DND-41 (cell line): ENCODE measurements around the gene FRAT2.

Experiments
- ATAC-seq: fragments of 200-7000 bp; cut with Tn5 transposase; 3 replicates; pipeline ENCODE4 v1.9.1; 2021; ENCODE audit warnings: low read depth; ENCODE audit not compliant: insufficient read depth
- DNase-seq: peaks from one replicate; pipeline ENCODE4 v3.0.0-alpha.2; 2020
- H2AFZ ChIP-seq: 2 replicates; pipeline ENCODE4 v1.6.0; 2012; ENCODE audit warnings: low read depth, low read length
- H3K27ac ChIP-seq: 2 replicates; pipeline ENCODE4 v1.5.1; 2012; ENCODE audit warnings: low read length, inconsistent platforms
- H3K27me3 ChIP-seq: fragments of 200-600 bp; sonication (generic); 2 replicates; pipeline ENCODE4 v1.6.0; 2012; ENCODE audit warnings: low read length, mild to moderate bottlenecking, inconsistent platforms; ENCODE audit not compliant: insufficient read depth, poor library complexity
- H3K36me3 ChIP-seq: 2 replicates; pipeline ENCODE4 v1.5.1; 2012; ENCODE audit warnings: low read length, inconsistent platforms; ENCODE audit not compliant: insufficient read depth
- H3K4me1 ChIP-seq: 2 replicates; pipeline ENCODE4 v1.5.1; 2012; ENCODE audit warnings: mild to moderate bottlenecking, low read length; ENCODE audit not compliant: insufficient read depth
- H3K4me2 ChIP-seq: 2 replicates; pipeline ENCODE4 v1.6.0; 2012; ENCODE audit warnings: mild to moderate bottlenecking, moderate library complexity, low read length, inconsistent platforms; ENCODE audit not compliant: insufficient read depth
- H3K4me3 ChIP-seq, 2 experiments: fragments of 200-600 bp in 1 of 2; shearing (Covaris generic) in 1 of 2; 2 replicates each; pipeline ENCODE4 v1.5.1; 2012 to 2016; ENCODE audit warnings: inconsistent platforms in 2 of 2, low read length in 2 of 2, mild to moderate bottlenecking in 2 of 2, low read depth in 1 of 2, moderate library complexity in 1 of 2
- H3K79me2 ChIP-seq: 2 replicates; pipeline ENCODE4 v1.6.0; 2012; ENCODE audit warnings: low read length, inconsistent platforms; ENCODE audit not compliant: insufficient read depth
- H3K9ac ChIP-seq: 2 replicates; pipeline ENCODE4 v1.6.0; 2012; ENCODE audit warnings: low read depth, mild to moderate bottlenecking, inconsistent platforms, low read length, moderate library complexity
- H3K9me3 ChIP-seq: 2 replicates; pipeline ENCODE4 v1.5.1; 2012; ENCODE audit warnings: low read length, moderate library complexity, mild to moderate bottlenecking, inconsistent platforms; ENCODE audit not compliant: insufficient read depth, severe bottlenecking
- H4K20me1 ChIP-seq: 2 replicates; pipeline ENCODE4 v1.6.0; 2012; ENCODE audit warnings: low read length; ENCODE audit not compliant: insufficient read depth
- EZH2 ChIP-seq: IDR thresholded peaks from 3 replicates; pipeline ENCODE4 v1.6.1; 2012; ENCODE audit warnings: borderline replicate concordance, low read depth, mild to moderate bottlenecking, moderate library complexity, low read length, inconsistent platforms; ENCODE audit not compliant: severe bottlenecking
- TF ChIP-seq, protein P1 (sequence below): IDR thresholded peaks from 2 replicates; pipeline ENCODE4 v1.5.1; 2012; ENCODE audit warnings: borderline replicate concordance, low read length, moderate library complexity, mild to moderate bottlenecking; ENCODE audit not compliant: poor library complexity, severe bottlenecking; ENCODE audit errors: extremely low read depth

The FRAT2 gene

DNA sequence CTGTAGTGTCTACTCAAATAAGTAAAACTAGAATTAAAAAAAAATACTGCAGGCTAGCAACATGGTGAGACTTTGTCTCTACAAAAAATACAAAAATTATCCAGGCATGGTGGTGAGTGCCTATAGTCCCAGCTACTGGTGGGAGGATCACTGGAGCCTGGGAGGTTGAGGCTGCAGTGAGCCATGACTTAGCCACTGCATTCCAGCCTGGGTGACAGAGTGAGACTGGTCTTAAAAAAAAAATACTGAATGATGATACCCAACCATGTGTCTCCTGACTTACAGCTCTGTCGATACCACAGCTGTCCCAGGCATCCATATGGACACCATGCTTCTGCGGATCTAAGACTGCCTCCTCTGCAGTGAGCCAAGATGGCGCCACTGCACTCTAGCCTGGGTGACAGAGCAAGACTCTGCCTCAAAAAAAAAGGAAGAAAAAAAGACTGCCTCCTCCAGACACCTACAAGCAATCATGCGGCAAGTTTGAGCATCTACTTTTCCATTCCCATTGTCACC, 23.4 kb downstream of the FRAT2 start:
- H4K20me1 ChIP-seq = no peaks in the 10 kb centered on the region
- H3K36me3 ChIP-seq = no peaks in the 10 kb centered on the region
- H3K9ac ChIP-seq = no peak overlapping the region
- no peak for TF ChIP-seq EZH2
- TF ChIP-seq, protein P1, sequence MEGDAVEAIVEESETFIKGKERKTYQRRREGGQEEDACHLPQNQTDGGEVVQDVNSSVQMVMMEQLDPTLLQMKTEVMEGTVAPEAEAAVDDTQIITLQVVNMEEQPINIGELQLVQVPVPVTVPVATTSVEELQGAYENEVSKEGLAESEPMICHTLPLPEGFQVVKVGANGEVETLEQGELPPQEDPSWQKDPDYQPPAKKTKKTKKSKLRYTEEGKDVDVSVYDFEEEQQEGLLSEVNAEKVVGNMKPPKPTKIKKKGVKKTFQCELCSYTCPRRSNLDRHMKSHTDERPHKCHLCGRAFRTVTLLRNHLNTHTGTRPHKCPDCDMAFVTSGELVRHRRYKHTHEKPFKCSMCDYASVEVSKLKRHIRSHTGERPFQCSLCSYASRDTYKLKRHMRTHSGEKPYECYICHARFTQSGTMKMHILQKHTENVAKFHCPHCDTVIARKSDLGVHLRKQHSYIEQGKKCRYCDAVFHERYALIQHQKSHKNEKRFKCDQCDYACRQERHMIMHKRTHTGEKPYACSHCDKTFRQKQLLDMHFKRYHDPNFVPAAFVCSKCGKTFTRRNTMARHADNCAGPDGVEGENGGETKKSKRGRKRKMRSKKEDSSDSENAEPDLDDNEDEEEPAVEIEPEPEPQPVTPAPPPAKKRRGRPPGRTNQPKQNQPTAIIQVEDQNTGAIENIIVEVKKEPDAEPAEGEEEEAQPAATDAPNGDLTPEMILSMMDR = no peak
- no peak overlapping the region for H3K4me3 ChIP-seq
- DNase-seq (no peak), ATAC-seq (no peak)
- no peak overlapping the region for H2AFZ ChIP-seq
- no peaks in the 10 kb centered on the region for H3K4me1 ChIP-seq
- peaks cover 3% of the 10 kb centered on the region for H3K27me3 ChIP-seq
- H3K9me3 ChIP-seq = no peaks in the 10 kb centered on the region
- no peaks in the 10 kb centered on the region for H3K79me2 ChIP-seq
- H3K27ac ChIP-seq = no peak overlapping the region
- no peak overlapping the region for H3K4me2 ChIP-seq

DNA sequence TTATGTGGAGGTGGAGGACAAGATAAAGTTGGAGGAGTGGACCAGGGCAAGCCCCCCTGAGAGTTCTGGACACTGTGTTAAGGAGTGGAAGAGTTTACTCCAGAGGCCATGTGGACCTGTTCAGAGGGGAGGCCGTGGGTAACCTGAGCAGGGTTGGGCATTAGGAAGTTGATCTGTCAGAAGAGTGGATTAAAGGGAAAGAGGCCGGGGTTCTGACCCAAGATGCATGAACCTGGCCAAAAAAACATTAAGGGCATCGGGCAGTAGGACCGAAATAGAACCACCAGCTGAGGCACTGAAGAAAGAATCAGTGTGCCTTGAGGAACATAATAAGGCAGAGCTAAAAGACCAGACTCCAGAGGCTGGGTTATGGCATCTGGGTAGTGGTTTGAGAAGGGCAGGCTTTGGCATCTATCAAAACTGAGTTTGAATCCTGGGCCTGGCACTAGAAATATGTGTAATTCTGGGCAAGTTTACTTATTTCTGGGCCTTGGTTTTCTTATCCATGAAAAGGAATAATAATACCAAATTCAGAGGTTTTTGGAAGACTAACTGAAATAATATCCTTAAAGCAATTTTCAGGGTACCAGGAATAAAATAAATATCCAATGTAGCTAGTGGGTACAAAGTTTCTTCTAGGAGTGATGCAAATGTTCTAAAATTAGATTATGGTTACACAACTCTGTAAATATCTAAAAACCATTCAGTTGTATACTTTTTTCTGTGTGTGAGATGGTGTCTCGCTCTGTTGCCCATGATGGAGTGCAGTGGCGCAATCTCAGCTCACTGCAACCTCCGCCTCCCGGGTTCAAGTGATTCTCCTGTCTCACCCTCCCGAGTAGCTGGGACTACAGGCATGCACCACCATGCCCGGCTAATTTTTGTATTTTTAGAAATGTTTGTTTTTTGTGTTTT, 26.4 kb downstream of the FRAT2 start:
- Histone ChIP-seq H3K27me3 (no peaks in the 10 kb centered on the region), H4K20me1 (no peaks in the 10 kb centered on the region), H2AFZ (peak overlapping the region; percentile 16; the same call in 1 of the 2 replicates), H3K4me2 (no peak overlapping the region), H3K36me3 (no peaks in the 10 kb centered on the region), H3K4me3 (no peak overlapping the region), H3K79me2 (no peaks in the 10 kb centered on the region), H3K9ac (no peak overlapping the region), H3K9me3 (no peaks in the 10 kb centered on the region), H3K4me1 (no peaks in the 10 kb centered on the region), H3K27ac (no peak overlapping the region)
- DNase-seq = no peak
- ATAC-seq = no peak
- TF ChIP-seq, protein P1 = no peak
- TF ChIP-seq EZH2 = no peak

DNA sequence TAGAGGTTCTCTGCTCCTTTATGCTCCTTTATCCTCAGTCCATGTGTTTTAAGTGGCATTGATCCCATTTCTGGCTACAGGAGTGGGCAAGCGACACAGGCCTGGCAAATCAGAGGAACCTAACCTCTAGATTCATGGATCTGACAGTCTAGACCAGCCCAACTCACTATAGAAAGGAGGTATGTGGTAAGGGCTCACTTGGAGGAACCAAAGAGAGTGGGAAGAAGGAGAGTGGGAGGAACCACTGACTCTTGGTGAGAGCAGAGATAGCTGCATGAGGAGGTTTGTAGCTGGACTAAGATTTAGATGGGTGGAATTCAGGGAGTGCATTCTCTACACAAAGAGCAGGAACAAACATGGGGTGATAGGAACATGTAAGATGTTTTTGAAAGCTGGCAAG, 27.1 kb downstream of the FRAT2 start:
- no peak overlapping the region for H3K4me3 ChIP-seq
- no peak overlapping the region for H3K9ac ChIP-seq
- no peak for DNase-seq
- H2AFZ ChIP-seq = peak overlapping the region; percentile 16; the same call in 1 of the 2 replicates
- no peak for TF ChIP-seq EZH2
- TF ChIP-seq, protein P1 = no peak
- no peaks in the 10 kb centered on the region for H3K36me3 ChIP-seq
- H3K4me2 ChIP-seq = no peak overlapping the region
- H3K9me3 ChIP-seq = no peaks in the 10 kb centered on the region
- no peaks in the 10 kb centered on the region for H3K4me1 ChIP-seq
- ATAC-seq = no peak
- no peaks in the 10 kb centered on the region for H3K79me2 ChIP-seq
- H4K20me1 ChIP-seq = no peaks in the 10 kb centered on the region
- no peaks in the 10 kb centered on the region for H3K27me3 ChIP-seq
- H3K27ac ChIP-seq = no peak overlapping the region
